NCI-H510A treated with DMSO at 0.1 percent for 48 hours (cell line): ENCODE results near the gene ECM1.

Experiments
- DNase-seq: peaks from one replicate; lab custom pipeline; 2025; lab: John Stamatoyannopoulos, UW

Gene ECM1

GRCh38 chr1:150558761-150559655, 51.1 kb downstream of the ECM1 start:
- DNase-seq, result no peak

- DNase-seq, result no peak
Measured at GRCh38 chr1:150559656-150560010, 51.7 kb downstream of the ECM1 start.

- peak; percentile 62 for DNase-seq
Measured at GRCh38 chr1:150560011-150560438, 52.1 kb downstream of the ECM1 start.

GRCh38 chr1:150560576-150561253, 52.8 kb downstream of the ECM1 start:
- peak; percentile 86 for DNase-seq

- DNase-seq, result peak; percentile 86
Measured at GRCh38 chr1:150561254-150561973, 53.5 kb downstream of the ECM1 start.

- peak; percentile 75 for DNase-seq
Measured at GRCh38 chr1:150561974-150562445, 54.1 kb downstream of the ECM1 start.

- DNase-seq, result no peak
Measured at GRCh38 chr1:150562446-150563339, 54.8 kb downstream of the ECM1 start.
